ENCODE measurements around the gene DUSP14.
"Not testable (repeated sequence)": the region's sequence is repeated elsewhere in the genome, so short reads cannot be mapped to it uniquely, and the experiment has no call there.

DUSP14 gene

DNA sequence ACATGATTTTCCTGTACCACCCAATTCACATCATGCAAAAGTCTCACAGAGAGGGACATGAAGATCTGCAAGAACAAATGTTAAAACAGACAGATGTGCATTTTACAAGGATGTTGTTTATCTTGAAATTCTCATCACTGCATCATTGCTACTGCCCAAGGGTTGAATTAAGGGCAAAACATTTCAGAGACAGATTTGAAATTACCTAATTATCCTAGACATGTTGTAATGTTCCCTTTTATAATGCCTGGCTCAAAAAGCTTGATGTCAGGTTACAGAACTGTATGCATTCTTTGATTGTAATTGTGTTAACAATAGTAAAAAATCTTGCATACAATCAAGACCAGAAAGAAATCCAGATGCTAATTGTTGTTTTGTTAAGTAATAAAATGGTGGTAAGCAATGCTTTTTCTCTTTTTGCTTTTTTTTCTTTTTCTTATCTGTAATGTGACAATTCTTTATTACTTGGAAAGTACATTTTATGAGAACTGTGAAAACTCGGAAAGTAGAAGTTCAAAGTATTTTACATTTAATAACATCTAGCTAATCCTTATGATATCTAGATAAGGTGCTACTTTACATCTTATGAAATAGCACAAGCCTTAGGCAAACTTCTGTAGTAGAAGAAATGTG lies 3.6 kb upstream of the DUSP14 start:
- no peak for DNase-seq

DNA sequence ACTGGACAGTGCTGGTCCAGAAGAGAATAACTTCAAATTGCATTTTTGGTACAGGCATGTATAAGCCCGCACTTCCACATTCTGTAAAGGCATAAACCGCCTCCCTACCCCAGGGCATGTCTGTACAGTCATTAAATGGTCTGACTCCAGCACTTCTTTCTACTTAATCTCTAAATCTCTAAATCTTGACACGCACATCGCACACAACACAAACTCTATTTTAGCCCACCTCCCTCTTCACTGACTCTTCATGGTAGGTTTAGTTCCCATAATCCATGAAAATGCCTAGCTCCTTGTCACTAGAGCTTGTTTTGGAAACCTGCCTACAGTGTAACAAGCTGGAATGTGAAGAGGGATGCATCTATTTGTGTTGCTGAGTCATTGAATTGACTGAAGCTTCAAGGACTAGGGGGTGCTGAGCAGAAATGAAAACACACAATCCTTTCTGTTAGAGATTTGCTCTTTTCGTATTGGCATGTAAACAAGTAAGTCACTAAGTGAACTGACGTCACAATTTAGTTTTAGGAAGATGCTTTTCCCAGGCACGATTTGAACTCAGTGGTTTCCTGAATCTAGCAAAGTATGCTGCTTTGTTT lies 1.6 kb upstream of the DUSP14 start:
- DNase-seq, result peak; percentile 94

DNA sequence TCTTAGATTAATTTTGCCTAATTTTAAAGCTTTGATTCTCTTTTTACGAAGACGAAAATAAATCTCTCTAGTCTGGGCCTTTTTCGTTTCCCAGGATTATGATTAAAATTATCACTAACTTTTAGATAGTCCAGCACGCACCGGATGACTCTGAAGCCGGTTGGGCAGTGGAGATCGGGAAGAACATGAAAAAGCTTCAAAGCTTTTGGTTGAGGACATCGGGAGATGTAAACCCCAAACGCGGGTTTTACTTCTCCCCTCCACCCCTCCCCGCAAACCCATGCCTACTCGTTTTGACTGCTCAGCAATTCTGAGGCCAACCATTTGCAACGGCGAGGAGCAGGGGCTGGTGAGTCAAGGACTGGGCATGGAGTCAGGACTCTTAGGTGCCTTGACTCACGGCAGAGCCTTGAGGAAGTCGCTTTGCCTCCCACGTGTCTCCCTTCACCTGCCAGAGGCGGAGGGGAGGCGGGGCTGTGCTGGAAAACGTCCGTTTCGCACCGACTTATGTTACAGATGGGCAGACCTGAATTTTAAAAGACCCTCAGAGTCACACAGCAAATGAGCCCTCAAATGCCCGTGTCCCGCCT lies 989 bp upstream of the DUSP14 start:
- DNase-seq, result peak; percentile 95

DNA sequence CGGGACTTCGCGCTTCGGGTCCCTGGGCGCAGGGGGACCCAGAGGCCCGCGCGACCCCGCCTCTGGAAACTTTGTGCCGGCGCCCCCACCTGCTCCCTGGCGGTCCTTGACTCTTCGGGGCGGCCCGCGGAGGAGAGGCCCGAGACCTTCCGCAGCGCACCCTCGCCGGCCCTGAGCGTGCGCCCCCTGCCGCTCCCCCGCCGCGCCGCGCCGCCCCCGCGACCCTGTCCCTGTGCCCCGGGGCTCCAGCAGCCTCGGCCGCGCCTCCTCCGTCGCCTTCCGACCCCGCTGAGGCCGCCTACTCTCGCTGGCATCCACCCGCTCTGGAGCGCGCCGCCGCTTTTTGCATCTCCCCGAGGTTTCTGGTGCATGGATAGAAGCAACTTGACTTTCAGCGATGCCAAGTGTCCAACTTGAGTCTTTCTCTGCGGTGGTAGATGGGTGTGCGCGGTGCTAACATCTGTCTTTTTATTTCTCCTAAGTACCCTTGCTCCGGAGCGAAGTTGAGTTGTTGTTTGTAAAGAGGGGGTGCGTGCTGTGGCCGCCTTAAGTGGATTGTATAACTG lies 414 bp downstream of the DUSP14 start:
- peak; percentile 49 for DNase-seq

DNA sequence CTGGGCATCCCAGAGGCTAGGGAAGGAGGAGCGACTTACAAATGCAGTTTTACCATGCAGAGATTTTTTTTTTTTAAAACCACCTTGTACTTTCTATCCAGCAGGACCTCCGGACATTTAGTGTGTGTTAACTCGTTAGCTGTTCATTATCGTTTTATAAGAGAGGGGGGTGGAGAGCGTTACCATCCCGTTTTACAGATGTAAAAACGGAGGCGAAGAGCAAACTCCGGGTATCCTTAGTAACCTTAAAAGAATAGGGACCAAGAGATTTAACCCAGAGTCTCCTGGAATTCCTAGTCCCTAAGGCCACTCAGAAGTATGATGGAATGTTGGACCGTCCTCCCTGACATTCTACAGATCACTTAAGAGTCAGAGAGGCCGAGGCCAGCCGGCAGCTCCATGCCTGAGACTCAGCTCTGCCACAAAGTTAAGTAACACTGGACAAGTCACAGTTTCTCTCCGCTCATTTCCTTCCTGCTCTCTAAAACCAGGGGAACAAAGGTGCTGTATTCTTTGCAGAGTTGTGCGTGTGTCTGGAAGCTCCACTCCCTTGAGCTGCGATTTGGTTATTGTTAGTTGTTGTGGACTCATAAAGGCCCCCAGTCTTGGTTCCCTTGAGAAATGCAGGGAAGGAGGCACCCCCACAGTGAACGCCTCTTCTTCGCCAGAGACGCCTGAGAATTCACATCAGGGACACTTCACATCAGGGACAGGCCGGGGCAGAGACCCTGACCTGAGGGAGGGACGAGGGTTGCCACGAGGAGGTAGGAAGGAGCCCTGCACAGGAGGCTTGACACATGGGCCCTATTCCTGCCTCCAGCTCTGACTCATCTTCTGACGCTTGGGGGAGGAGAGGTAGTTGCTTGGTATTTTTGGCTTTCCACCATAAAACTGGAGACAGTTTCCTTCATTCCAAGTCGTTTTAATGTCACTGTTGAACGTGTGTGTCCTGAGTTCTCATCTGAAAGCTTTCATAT lies 1.2 kb downstream of the DUSP14 start:
- peak; percentile 87 for DNase-seq

DNA sequence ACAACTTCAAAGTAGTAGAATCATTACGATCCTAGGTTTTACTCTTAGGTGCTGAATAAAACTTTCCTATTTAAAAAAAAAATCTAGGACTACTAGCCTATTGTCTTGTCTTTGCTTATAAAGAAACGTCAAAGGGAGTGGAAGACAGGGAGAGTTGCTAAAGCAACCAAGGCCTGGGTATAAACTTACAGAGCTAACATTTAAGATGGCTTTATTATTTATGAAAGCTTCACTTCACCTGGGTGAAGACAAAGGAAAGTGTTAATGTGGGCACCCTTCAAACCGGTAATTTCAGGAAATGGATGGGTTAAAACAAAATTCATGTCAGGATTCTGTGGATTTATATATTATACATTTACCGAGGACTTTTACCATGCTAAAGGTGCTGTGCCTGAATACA lies 2.5 kb downstream of the DUSP14 start:
- DNase-seq, result no peak

DNA sequence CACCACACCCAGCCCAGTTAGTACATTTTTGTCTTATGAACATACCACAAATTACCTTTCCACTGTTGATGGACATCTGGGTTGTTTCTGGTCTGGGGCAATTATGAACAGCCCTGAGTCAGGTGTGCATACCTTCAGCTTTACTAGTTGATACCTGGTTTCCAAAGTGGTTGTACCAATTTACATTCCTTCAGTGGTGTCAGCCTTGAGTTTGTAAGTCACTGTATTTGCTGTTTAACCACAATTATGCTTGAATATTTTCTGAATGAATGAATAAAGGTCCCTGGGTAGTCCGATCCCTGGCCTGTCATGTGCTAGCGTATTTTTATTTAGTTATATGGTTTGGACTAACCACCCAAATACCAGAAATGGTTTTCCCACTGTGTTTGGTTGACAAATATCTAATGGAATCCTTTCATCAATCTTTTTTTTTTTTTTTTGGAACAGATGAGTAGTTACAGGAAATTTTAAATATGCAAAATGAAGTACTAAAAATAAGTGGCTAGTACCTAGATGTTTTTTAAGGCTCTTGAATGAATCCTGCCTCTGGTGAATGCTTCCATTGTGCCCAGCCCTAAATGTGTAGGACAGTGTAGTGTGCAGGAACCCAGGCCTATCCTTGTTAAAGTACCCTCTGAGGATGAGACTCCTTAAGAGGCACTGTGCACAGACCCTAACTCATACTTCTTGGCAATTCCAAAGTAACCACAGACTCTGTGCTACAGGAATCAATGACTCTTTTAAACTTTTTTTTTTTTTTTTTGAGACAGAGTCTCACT lies 3.7 kb downstream of the DUSP14 start:
- DNase-seq, result peak; percentile 96

DNA sequence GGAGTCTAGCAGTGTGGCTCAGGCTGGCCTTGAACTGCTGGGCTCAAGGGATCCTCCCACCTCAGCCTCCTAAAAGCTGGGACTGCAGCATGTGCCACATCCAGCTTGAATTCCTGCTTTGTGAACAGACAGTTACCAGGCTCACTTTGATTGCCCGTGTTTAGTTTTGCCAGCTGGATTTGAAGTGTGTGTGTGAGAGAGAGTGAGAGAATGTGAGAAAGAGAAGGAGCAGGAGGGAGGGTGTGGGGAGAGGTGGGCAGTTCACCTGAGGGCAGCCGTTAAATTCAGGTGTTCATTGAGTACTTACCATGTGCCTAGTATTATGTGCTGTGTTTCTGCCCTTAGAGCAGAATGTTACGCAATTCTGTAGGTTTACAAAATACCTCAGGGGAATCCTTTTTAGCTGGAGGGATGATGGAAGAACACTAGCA lies 4.7 kb downstream of the DUSP14 start:
- DNase-seq, result no peak

DNA sequence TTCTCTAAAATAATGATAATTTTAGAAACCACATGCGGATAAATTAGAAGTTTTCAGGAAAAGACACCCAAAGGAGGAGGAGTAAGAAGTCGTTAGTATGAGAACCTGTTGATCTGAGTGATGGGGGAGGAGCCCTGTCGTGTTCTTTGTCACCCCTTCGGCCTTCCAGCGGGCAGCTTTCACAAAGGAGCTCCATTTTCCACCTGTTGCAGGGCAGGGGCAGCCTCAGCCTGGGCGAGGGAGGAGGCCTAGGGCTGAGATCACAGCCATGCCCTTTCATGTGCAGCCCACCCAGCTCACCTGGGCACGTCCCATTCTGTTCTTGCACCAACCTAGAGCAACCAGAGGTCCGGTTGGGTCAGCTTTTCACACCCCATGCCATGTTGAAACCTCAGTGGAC lies 5.3 kb downstream of the DUSP14 start:
- no peak for DNase-seq

DNA sequence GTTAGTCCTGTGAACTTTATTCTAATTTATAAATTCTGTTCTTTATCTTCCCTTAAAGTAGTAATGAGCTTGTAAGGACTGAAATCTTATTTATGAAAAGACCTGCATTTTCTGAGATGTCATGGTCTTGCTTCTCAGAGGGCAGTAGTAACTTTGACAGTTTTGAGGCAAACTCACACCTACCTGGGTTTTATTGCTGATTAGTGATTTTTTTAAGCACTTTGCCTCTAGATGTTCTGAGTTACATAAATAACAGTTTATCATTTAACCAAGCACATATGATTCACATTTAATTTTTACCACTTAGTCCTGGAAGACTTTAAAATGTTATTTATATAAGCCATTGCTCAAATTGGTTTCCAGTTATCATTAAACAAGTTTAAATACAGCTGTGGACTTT lies 10.7 kb downstream of the DUSP14 start:
- DNase-seq, result no peak

DNA sequence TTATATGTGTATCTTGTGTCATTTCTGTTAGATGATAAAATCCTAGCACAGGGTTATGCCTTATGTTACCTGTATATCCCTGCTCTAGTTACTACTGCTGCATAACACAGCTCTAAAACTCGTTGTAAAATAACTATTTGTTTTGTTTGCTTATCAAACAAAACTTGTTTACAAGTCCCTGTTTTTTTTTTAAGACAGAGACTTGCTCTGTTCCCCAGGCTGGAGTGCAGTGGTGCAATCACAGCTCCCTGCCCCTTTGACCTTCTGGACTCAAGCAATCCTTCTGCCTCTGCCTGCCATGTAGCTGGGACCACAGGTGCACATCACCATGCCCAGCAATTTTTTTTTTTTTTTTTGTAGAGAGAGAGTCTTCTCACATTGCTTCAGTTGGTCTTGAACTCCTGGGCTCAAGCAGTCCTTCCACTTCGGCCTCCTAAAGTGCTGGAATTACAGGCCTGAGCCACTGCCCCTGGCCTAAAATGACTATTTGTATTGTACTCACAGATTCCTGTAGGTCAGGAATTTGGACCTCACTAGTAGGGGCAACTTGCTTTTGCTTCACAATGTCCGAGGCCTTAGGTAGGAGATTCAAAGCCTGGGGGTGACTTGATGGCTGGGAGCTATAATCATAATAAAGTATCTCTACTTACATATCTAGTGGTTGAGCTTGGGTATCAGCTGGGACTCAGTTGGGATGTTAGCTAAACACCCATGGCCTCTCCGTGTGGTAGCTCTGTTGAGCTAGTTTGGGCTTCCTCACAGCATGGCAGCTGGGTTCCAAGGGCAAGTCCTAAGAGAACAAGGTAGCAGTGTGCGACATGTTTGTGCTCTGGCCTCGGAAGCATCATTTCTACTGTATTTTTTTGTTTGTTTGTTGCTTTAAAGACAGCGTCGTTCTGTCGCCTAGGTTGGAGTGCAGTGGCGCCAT lies 12.6 kb downstream of the DUSP14 start:
- DNase-seq, result no peak

DNA sequence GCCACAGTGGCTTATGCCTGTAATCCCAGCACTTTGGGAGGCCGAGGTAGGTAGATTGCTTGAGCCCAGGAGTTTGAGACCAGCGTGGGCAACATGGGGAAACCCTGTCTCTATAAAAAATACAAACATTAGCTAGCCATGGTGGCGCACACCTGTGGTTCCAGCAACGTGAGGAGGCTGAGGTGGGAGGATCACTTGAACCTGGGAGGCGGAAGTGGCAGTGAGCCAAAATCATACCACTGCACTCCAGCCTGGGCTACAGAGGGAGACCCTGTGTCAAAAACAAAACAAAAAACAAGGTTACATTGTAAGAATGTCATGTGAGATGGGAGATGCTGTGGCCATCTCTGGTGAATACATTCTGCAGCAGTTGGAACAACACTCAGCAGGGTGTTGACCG lies 13.5 kb downstream of the DUSP14 start:
- DNase-seq, result no peak

DNA sequence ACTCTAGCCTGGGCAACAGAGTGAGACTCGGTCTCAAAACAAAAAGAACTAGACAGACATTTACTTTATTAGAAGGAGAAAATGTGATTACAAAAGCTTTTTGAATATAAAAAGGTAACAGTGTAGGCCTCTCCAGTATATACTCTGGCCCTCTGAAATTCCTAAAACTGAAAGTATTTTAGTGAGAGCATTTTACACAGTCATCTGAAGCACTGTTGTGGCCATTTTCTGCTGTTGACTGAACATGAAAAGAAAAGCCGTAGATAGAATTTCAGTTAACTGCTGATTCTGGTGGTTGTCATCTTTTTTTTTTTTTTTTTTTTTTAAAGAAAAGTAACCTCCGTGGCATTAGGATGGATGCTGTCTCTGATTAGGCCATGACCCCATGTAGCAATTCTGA lies 15.6 kb downstream of the DUSP14 start:
- DNase-seq, result no peak

DNA sequence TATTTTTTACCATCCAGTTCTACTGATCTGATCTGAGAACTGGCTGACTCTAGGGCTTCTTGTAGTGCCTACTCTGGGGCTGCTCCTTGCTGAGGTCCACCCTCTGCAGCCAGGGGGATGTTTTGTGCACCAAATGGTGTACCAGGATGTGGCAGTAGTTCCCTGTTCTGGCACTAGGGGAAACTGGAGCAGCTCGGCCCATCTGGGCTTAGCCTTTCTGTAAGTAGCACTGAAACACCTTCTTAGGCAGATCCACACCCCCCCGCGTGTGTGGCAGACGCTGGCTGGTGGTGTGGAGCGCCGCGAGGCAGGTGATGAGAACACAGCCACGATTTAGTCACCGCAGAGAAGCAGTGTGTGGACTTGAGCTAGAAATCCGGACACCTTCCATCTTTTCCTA lies 17.0 kb downstream of the DUSP14 start:
- peak; percentile 61 for DNase-seq

DNA sequence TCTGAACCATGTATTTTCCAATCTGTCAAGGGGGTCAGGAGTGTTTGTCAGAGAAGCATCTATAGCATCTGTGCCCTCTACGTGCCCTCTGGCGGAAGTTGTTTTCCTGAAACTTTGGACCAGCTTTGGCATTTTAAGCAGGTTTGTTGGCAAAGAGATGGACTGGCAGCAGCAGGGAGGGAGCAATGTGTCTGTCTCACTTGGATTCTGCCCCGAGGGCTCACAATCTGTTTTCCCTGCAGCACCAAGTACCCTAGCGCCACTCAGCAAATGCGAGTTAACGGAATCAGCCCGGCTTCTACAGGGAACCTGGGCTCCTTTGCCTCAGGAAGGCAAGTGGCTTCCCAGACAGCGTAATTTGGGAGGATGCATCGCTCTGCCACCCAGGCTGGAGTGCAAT lies 17.4 kb downstream of the DUSP14 start:
- DNase-seq, result no peak

DNA sequence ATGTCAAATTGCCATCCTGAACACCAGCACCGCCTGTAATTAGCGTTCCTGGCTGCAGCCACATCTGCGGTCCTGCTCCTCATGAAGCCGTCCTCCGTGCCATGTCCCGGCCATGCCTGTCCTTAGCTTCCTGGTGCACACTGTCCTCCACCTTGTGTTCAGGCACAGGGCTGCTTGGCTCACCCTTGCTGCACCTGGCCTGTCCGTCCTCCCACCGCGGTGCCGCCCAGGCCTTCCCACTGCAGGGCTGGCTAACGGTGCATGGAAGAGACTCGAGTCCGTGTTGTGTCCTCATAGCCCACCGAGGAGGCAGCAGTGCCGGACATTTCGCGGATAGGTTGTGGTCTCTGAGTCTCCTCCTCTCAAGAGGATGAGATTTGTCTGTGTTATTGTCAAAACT lies 20.4 kb downstream of the DUSP14 start:
- DNase-seq, result no peak

DNA sequence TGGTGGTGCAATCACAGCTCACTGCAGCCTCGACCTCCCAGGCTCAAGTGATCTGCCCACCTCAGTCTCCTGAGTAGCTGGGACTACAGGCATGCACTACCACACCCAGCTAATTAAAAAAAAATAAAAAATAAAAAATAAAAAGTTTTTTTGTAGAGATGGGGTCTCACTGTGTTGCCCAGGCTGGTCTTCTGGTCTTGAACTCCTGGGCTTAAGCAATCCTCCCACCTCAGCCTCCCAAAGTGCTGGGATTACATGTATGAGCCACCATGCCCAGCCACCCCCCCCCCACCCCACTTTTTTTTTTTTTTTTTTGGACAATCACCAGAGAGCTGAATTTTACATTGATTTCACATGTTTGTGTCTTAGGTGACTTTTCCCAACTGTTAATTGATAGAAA lies 22.0 kb downstream of the DUSP14 start:
- not testable (repeated sequence) for DNase-seq

DNA sequence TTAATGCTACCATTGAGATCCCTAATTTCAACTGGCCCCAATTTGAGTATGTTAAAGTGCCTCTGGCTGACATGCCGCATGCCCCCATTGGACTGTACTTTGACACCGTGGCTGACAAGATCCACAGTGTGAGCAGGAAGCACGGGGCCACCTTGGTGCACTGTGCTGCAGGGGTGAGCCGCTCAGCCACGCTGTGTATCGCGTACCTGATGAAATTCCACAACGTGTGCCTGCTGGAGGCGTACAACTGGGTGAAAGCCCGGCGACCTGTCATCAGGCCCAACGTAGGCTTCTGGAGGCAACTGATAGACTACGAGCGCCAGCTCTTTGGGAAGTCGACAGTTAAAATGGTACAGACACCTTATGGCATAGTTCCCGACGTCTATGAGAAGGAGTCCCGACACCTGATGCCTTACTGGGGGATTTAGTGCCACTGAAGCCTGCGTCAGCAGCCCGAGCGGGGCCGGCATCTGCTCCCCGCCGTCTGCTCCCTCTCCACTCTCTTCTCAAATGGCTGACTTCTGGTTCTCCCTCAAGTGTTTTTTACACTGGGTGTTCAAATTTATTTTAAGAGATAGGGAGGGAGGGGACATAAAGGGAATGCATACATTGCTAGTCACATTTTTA lies 22.9 kb downstream of the DUSP14 start:
- no peak for DNase-seq

DNA sequence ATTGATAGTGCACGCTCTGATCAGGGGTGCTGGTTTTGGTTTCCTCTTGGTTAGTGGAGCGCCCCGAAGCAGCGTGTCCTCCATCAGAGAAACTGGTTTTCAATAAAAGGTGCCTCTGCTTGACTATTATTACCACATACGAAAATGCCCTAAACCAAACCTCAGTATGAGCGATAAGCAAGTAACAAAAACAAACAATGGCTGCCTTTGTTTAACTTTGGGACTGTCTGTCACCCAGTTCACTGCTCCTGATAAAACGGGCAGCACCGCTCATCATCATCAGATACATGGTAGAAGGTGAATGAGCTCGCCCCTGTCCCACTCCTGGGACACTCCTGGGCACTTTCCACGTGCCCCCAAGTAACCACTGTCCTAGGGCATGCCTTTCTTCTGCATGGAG lies 24.0 kb downstream of the DUSP14 start:
- no peak for DNase-seq

DNA sequence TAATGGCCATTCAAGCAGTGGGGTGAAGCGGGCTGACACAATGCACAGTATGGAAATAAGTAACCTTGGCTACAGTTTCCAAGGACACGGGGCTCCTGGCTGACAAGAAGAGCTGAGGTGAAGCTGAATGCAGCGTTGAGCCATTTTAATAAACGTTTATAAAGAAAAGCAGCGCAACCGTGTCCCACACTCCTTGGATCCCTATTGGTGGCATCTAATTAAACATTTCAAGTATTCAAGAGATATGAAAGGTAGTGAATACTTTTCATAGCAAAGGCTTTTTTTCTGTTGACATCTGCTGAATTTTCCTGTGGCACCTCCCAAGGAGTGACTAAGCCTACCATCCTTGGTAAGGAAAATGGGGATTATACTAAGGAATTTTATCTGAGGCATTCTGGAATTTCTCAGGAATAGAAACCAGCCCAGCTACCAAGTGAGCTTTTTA lies 26.5 kb downstream of the DUSP14 start:
- DNase-seq, result no peak

DNA sequence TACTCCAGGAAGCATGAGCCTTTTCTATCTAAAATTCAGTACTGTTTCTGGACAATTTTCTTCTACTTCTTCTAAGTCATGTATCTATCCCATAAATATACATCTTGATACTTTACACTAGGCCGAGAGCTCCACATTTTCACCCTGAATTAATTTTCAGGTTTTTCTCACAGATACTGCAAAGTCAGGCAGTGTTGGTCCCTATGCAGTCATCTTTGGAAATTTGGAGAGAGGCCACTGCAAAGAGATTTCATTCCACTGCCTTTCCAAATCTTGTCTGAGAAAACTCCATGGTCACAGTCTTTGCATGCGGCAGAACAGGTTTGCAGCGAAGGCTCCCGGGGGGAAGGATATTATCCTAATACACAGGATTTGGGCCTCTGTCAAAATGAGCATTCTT lies 28.2 kb downstream of the DUSP14 start:
- no peak for DNase-seq
